NOMO-1 treated with DMSO at 0.1 percent for 48 hours (cell line): Measurements from ENCODE around the gene GSTM1.
A peak's percentile ranks its signal among the peaks of the same experiment; 100 is the strongest.
"Not testable (repeated sequence)": the region's sequence is repeated elsewhere in the genome, so short reads cannot be mapped to it uniquely, and the experiment has no call there.

ENCODE experiments used
- DNase-seq: peaks from one replicate; lab custom pipeline; 2025; ENCODE audit not compliant: unreplicated experiment; lab: John Stamatoyannopoulos, UW

GSTM1 gene

DNA sequence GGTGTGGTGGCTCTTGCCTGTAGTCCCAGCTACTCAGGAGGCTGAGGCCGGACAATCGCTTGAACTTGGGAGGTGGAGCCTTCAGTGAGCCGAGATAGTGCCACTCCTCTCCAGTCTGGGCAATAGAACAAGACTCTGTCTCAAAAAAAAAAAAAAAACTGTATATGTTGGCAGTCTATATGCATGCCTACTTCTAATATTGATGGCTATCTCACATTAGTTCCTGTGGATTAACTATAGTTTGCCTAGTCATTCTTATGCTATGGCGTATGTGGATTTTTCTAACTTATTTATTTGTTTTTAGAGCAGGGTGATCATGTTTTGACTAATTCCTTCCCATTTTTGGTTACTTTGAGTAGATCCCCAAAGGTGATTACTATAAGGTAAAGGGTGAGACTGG is 9.4 kb downstream of the GSTM1 start:
- DNase-seq, result no peak

DNA sequence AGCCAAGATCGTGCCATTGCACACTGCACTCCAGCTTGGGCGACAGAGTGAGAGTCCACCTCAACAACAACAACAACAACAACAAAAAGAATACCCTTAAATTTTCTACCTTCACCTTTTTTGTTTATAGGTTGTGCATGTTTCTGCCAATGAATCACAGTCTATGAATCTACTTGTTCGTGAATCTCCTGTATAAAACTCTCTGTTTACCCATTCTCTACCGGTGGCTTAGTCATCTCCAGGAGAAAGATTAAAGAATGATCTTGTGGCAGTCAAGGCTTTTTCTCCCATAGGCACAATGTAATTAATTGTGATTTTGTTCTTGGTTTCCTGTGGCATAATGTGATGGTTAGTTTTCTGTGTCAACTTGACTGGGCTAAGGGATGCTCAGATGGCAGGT is 10.2 kb downstream of the GSTM1 start:
- not testable (repeated sequence) for DNase-seq

DNA sequence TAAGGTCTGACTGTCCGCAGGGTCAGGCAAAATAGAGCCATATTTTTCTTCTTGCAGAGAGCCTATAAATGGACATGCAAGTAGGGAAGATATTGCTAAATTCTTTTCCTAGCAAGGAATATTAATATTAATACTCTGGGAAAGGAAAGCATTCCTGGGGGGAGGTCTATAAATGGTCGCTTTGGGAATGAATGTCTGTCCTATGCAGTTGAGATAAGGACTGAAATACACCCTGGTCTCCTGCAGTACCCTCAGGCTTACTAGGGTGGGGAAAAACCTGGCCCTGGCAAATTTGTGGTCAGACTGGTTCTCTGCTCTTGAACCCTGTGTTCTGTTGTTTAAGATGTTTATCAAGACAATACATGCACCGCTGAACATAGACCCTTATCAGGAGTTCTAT is 15.3 kb downstream of the GSTM1 start:
- DNase-seq, result not testable (repeated sequence)

DNA sequence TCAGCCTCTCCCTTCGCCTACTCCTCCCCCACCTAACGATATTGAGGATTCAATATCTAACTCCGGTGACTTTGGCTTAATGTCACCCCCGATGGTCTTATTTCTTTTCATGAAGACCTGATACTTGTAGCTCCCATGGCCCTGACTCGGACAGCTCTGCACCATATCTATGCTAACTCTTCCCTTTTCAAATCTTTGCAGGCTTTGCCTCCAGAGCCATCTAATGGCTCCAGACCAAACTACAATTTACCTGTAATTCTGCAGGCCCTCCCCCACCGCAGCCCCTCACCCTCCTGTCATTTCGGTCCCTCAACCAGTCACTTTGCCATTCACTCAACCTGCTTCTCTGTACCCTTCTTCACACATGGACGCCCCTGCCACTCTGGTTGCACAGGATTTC is 16.6 kb downstream of the GSTM1 start:
- no peak for DNase-seq

DNA sequence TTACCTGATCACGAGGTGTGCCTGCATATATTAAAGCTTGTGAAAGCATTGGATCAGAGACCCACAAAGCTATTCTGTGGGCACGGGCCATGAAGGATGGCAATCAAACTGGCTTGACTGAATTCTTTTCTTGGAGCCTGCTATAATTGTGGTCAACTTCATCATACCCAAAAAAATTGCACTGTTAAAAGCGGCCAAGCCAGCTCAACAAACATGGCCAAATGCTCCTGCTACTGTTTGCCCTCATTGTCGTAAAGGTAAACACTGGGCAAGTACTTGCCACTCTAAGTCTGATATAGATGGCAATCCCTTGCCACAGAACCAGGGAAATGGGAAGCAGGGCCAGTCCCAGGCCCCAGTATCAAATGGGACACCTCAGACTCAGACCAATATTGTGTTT is 17.8 kb downstream of the GSTM1 start:
- no peak for DNase-seq

DNA sequence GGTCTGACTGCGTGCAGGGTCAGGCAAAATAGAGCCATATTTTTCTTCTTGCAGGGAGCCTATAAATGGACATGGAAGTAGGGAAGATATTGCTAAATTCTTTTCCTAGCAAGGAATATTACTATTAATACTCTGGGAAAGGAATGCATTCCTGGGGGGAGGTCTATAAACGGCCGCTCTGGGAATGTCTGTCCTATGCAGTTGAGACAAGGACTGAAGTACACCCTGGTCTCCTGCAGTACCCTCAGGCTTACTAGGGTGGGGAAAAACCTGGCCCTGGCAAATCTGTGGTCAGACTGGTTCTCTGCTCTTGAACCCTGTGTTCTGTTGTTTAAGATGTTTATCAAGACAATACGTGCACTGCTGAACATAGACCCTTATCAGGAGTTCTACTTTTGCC is 21.3 kb downstream of the GSTM1 start:
- not testable (repeated sequence) for DNase-seq

DNA sequence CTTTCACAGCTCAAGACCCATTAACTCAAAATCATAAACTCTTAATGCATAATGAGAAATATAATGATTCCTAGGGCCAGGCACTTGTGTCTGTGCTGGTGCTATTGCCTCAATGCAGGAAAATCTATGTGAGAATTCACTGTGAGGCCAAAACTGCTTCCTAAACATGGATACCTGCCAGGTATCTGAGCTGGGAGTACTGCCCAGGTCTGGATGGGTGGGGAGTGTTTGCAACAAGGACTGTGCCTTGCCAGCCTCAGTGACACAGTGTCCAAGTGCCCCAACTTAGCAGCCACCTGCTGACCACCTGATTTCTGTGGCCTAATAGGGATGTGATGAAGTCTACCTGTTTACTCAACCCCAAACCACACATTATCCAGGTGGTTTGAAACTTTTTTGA is 22.2 kb downstream of the GSTM1 start:
- DNase-seq, result not testable (repeated sequence)

DNA sequence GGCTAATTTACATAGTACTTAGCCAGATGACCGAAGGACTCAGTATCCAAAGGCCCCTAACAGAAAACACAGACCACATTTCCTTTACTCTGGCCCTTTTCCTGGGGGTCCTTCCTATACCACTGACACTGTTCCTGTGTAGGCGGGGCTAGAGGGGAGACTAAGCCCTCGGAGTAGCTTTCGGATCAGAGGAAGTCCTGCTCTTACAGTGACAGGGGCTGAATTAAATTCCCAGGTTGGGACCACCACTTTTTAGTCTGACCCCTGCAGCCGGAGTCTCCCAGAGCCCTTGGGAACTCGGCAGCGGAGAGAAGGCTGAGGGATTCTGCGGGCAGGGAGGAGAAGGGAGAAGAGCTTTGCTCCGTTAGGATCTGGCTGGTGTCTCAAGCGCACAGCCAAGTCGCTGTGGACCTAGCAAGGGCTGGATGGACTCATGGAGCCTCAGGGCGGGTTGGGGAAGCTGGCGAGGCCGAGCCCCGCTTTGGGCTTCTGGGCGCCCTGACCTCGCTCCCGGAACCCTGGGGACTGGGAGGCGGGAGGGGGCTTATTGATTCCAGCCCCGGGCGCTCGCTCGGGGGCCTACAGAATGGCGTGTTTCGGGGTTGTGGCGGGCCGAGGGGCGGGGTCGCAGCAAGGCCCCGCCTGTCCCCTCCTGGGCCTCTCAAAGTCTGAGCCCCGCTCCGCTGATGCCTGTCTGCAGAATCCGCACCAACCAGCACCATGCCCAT is 24.1 kb downstream of the GSTM1 start, which contains the start of gene GSTM5:
GSTM5 (plus strand) TSS at position 659 of the 728 bp plus-strand sequence; CDS start at position 721, 62 bp downstream.
- not testable (repeated sequence) for DNase-seq

DNA sequence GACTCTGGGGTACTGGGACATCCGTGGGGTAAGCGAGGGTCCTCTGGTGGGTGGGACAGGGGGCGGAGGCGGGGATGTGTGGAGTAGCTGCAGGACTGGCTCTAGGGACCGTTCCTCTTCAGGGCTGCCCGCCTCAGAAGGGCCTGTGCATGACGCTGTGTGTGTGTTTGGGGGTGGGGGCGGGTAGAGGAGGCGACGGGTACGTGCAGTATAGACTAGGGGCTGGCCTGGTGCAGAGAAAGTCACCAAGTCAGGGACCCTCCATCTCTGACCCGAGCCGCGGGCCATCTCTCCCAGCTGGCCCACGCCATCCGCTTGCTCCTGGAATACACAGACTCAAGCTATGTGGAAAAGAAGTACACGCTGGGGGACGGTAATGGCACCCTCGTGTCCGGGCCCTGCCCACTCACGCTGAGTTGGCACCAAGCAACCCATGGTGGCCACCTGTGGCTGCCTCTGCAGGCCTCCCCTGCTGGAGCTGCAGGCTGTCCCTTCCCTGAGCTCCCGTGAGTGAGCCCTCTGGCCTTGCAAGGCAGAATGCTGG is 24.8 kb downstream of the GSTM1 start:
- no peak for DNase-seq

DNA sequence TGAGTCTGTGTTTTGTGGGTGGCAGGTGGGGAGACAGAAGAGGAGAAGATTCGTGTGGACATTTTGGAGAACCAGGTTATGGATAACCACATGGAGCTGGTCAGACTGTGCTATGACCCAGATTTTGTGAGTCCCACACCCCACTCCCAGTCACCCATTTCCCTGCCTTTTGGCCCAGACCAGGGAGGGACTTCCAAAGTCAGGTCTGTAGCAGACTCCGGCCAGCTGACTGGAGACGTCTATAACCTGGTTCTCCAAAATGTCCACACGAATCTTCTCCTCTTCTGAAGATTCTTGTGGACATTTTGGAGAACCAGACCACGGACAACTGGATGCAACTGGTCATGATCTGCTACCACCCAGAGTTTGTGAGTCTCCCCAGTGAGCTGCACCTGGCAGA is 26.0 kb downstream of the GSTM1 start:
- no peak for DNase-seq

DNA sequence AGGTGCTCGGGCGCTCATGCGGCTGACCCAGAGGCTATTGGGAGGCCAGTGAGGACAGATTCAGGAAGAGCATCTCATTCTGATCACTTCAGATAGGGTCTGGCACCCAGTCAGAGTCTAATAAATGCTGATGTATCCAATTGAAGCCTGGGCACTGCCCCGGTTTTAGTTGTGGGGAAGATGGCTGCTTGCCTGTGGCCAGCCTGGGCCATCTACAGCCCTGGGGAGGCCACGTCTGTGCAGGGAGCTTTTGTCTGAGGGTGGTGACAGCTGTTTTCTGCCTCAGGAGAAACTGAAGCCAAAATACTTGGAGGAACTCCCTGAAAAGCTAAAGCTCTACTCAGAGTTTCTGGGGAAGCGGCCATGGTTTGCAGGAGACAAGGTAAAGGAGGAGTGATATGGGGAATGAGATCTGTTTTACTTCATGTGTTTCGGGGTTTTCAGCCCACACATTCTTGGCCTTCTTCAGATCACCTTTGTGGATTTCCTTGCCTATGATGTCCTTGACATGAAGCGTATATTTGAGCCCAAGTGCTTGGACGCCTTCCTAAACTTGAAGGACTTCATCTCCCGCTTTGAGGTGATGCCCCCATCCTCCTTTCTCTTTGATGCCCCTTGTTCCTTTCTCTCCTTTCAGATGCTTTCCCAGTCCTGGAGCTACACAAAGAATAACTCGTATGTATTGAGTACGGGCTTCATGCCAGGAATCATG is 27.2 kb downstream of the GSTM1 start:
- DNase-seq, result no peak

DNA sequence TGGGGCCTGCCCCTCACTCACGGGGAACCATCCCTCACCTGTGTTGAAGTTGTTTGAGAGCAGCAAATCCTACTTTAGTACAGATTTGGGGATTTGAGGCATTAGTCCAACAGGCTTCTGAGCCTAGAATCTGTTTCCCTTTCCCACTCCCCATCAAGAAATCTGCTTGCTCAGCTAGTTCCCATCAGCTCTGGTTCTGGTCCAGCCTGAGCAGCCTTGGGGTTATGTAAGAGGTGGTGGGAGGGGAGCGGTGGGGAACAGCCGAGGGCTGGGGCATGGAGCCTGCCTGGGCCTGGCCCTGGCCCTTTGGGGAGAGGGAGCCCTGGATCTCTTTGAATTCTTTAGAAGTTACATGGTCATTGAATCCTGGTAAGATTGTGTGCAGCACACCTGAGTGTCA is 28.5 kb downstream of the GSTM1 start:
- no peak for DNase-seq

DNA sequence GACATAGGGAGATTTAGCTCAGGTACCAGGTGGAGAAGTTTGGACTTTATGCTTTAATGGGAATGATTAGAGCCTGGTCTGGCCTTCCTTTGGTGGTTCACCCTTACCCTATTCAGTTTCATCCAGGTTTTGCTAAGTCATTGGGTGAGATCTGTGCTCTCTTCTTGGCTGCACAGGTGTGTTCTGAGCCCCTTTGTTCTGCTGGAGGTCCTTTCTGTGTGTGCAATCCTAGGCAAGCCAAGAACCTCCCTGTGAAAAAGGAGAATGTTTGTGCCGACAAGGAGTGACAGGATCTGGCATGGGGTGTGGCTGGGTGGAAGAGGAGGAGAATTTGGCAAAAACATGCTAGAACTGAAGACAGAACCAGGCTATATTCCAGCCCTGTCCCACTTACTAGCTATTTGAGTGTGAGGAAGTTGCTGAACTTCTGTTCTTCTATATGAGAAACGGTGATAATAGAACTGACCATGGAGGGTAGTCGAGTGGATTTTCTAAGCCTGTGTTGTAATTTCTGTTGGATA is 29.0 kb downstream of the GSTM1 start:
- DNase-seq, result no peak

DNA sequence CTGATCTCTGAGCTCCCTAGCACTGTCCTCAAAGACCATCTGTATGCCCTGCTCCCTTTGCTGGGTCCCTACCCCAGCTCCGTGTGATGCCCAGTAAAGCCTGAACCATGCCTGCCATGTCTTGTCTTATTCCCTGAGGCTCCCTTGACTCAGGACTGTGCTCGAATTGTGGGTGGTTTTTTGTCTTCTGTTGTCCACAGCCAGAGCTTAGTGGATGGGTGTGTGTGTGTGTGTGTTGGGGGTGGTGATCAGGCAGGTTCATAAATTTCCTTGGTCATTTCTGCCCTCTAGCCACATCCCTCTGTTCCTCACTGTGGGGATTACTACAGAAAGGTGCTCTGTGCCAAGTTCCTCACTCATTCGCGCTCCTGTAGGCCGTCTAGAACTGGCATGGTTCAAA is 30.1 kb downstream of the GSTM1 start:
- no peak for DNase-seq

DNA sequence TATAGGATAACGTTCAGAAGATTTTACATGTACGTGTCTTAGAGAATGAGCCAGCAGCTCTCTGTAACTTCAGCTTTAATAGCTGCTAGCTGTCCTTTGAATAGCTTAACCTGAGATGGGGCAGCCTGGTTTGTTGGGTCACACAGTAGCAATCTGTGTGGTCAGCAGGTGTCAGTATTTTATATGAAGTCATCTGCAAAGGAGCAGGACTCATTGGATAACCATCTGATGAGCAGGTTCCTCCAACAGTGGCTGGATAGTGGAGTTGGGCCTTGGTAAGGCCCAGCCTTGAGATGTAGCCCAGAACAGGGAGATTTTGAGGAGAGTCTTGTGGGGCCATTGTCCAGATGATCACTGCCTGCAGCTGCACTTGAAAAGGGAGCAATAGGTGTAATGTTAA is 30.9 kb downstream of the GSTM1 start:
- no peak for DNase-seq

DNA sequence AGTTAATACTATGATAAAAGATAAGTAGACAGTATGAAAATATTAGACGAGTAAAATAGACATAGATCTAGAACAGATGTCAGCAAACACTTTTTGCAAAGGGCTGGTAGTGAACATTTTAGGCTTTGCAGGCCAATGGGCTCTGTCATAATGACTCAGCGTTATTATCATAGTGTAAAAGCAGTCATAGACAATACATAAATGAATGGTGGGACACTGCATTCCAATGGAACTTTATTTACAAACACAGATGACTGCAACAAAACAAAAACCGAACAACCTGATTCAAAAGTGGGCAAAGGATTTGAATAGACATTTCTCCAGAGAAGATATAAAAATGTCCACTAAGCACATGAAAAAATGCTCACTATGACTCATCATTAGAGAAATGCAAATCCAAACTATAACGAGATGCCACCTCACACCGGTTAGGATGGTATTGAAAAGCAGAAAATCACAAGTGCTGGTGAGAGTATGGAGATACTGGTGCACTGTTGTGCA is 31.8 kb downstream of the GSTM1 start:
- peak; percentile 2 for DNase-seq

DNA sequence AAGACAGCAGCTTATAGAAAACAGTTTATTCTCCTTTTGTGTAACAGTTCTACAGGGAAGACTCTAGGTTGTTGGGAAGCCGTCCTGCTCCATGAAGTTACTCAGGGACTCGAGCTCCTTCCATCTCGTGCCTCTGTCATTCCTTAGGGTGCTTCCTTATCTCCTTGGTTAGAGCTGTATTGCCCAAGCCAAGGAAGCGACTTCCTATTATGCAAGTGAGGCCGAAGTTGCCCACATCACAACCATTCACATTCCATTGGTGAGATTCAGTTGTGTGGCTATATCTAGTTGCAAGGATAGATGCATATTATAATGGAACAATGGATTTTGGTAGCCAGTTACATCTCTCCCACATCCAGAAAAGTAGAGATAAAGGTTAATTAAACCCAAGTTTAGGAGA is 33.4 kb downstream of the GSTM1 start:
- no peak for DNase-seq

DNA sequence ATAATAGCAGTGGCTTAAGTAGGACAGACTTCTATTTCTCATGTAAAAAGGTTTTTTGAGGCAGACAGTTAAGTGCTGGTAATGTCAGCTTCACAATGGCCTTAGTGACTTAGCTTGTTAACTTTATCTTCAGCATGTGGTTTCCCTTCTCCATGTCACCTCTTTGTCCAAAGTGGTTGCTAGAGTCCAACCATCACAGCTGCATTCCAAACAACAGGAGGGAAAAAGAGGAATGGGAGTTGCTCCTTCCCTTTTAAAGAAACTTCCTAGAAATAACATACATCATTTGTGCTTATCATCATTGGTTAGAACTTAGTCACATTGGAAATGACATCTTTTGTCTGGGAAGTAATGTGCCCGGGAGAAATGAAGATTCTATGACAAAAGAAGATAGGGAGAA is 34.4 kb downstream of the GSTM1 start:
- DNase-seq, result no peak

DNA sequence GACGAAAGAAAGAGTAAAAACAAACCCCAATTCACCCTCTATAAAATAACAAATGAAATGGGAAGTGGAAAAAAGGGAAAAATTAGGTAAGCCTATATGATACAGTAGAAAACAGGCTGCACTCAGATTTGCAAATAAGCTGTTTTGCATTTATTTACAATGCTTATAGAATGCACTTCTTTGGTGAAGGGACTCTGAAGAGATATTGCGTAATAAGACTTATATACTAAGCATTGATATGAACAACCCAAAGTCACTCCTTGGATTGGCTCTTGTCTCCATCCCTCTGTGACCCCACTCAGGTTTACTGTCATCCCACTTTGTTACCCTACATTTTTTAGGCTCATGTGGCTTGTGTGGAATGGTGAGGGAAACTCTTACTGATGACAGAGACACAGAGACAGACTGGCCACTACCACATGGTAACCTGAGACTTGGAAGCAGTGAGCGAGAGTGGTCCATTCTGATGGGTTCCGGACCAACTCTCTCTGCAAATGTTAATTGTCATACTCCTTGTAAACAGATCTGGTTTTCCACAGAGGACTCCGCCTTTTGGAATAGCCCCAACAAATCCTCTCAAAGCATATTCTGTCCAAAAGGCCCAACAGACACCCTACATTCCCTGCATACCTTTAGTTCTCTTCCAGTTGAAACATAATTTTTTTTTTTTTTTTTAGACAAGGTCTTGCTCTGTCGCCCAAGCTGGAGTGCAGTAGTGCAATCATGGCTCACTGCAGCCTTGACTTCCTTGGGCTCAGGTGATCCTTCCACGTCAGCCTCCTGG is 35.5 kb downstream of the GSTM1 start:
- no peak for DNase-seq

DNA sequence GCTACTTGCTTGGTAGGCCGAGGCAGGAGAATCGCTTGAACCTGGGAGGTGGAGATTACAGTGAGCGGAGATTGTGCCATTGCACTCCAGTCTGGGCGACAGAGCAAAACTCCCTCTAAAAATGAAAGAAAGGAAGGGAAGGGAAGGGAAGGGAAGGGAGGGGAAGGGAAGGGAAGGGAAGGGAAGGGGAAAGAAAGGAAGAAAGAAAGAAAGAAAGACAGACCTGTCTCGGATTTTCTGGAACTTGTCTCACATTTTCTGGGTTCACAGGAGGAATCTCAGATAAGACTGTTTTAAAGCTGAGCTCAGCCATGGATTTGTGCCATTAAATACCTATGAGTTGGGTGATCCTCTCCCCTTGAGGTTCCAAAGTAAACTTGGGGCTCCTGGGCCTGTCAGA is 37.3 kb downstream of the GSTM1 start:
- DNase-seq, result no peak

DNA sequence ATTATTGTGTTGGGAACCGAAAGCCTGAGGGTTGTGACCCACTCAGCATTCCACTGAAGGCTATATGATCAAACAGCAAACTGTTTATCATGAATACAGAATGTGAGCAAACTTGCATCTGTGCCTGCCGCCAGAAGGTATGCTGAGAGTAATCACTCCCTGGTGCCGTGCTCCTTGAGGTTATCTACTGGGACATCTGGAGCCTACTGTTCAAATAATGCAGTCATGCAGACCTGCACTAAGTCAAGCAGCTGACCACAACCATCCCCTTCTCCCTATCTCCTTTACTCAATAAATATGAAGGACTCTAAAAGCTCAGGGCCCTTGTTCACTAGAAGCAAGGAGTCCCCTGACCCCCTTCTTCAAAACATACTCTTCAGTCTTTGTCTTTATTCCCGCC is 37.9 kb downstream of the GSTM1 start:
- no peak for DNase-seq
